A549 (cell line): ENCODE data around the gene ARHGEF18. TPM values are rescaled to one million over a fixed set of nuclear protein-coding genes. Genes with fewer than 3 reads are reported as not detected.
A peak's percentile ranks its signal among the peaks of the same experiment; 100 is the strongest.

Experiments used
- ATAC-seq, 2 experiments: fragments of 200-7000 bp in 1 of 2; fragments of >200 bp in 1 of 2; cut with Nextera tagmentation in 1 of 2; cut with Tn5 transposase in 1 of 2; 3 replicates each; pipeline versions ENCODE4 v1.8.0 to v1.9.1; 2018 to 2020; ENCODE audit warnings: mild to moderate bottlenecking in 1 of 2, moderate library complexity in 1 of 2
- CTCF ChIA-PET: fragments of 300-600 bp; sonication (Branson Sonifier 250); formaldehyde crosslinking; extraction: SDS; loops from one replicate; lab custom pipeline; 2021; ENCODE audit warnings: antibody characterized with exemption, inconsistent platforms; lab: Yijun Ruan, JAX
- POLR2A ChIA-PET: fragments of 350-600 bp; formaldehyde crosslinking; extraction: SDS; loops from one replicate; lab custom pipeline; 2021; ENCODE audit warnings: antibody characterized with exemption, inconsistent platforms; lab: Yijun Ruan, JAX
- DNase-seq, 2 experiments: peaks; one replicate each; pipeline versions ENCODE4 v3.0.0 to v3.0.0-alpha.2; 2011 to 2016; ENCODE audit warnings: low read depth in 1 of 2, low spot score in 1 of 2
- FAIRE-seq: peaks from 2 replicates; lab custom pipeline; 2011; peaks lifted over from hg19 to GRCh38; lab: Jason Lieb, UNC
- H3K27ac ChIP-seq, 2 experiments: fragments of >200 bp; sonication (Bioruptor Twin); formaldehyde crosslinking; 3 replicates each; pipeline ENCODE4 v1.5.1; 2016 to 2017
- H3K4me1 ChIP-seq: fragments of >200 bp; sonication (Bioruptor Twin); formaldehyde crosslinking; 3 replicates; pipeline ENCODE4 v1.6.1; 2016
- H3K4me2 ChIP-seq: fragments of >200 bp; sonication (Bioruptor Twin); formaldehyde crosslinking; 3 replicates; pipeline ENCODE4 v1.6.1; 2016
- H3K4me3 ChIP-seq: fragments of >200 bp; sonication (Bioruptor Twin); formaldehyde crosslinking; 3 replicates; pipeline ENCODE4 v1.5.1; 2016
- H3K9me3 ChIP-seq: fragments of >200 bp; sonication (Bioruptor Twin); formaldehyde crosslinking; 3 replicates; pipeline ENCODE4 v1.6.1; 2016
- ATOH8 ChIP-seq: fragments of 250-450 bp; sonication (Bioruptor Pico); IDR thresholded peaks from 2 replicates; pipeline ENCODE4 v1.5.0; 2020; ENCODE audit warnings: low read depth, mild to moderate bottlenecking, moderate library complexity
- CBX2 ChIP-seq: fragments of 200-600 bp; sonication (generic); IDR thresholded peaks from 2 replicates; pipeline ENCODE4 v1.6.1; 2016; ENCODE audit warnings: low read depth, mild to moderate bottlenecking, borderline replicate concordance
- E2F6 ChIP-seq: IDR thresholded peaks from 2 replicates; pipeline ENCODE4 v1.6.1; 2012; ENCODE audit warnings: low read depth, borderline replicate concordance
- FOSB ChIP-seq: fragments of 250-450 bp; sonication (Bioruptor Pico); IDR thresholded peaks from 2 replicates; pipeline ENCODE4 v1.5.0; 2020; ENCODE audit warnings: mild to moderate bottlenecking, moderate library complexity
- FOSL2 ChIP-seq, 2 experiments: fragments of 450-650 bp in 1 of 2; fragments of >200 bp in 1 of 2; sonication (Bioruptor Twin) in 1 of 2; formaldehyde crosslinking; IDR thresholded peaks; 2 replicates each; pipeline versions ENCODE4 v1.5.0 to v1.6.1; 2016 to 2020; ENCODE audit warnings: mild to moderate bottlenecking in 1 of 2, moderate library complexity in 1 of 2
- GATA3 ChIP-seq: IDR thresholded peaks from 2 replicates; pipeline ENCODE4 v1.6.1; 2012; ENCODE audit warnings: borderline replicate concordance
- HES2 ChIP-seq: fragments of >200 bp; sonication (Bioruptor Twin); formaldehyde crosslinking; IDR thresholded peaks from 2 replicates; pipeline ENCODE4 v1.6.1; 2016
- HEYL ChIP-seq: fragments of 250-450 bp; sonication (Bioruptor Pico); IDR thresholded peaks from 2 replicates; pipeline ENCODE4 v1.8.0; 2021; ENCODE audit warnings: mild to moderate bottlenecking, moderate library complexity
- JUN ChIP-seq, 2 experiments: fragments of >200 bp; sonication (Bioruptor Twin); formaldehyde crosslinking; IDR thresholded peaks; 2 replicates in 1 of 2; 3 replicates in 1 of 2; pipeline ENCODE4 v1.6.1; 2016 to 2017
- KDM1A ChIP-seq: fragments of 200-600 bp; sonication (generic); IDR thresholded peaks from 2 replicates; pipeline ENCODE4 v1.6.1; 2016; ENCODE audit warnings: low read depth, mild to moderate bottlenecking
- KDM5A ChIP-seq: fragments of 200-600 bp; sonication (generic); IDR thresholded peaks from 2 replicates; pipeline ENCODE4 v1.6.1; 2016; ENCODE audit warnings: antibody characterized with exemption, mild to moderate bottlenecking
- MAZ ChIP-seq: fragments of 150-350 bp; IDR thresholded peaks from 2 replicates; pipeline ENCODE4 v1.6.1; 2014; ENCODE audit warnings: antibody characterized with exemption, low read depth, low read length, borderline replicate concordance
- NFE2L2 ChIP-seq: fragments of 150-350 bp; conservative IDR thresholded peaks from 2 replicates; pipeline ENCODE4 v1.6.1; 2014; ENCODE audit warnings: low read length
- POLR2AphosphoS2 ChIP-seq: conservative IDR thresholded peaks from 2 replicates; pipeline ENCODE4 v1.6.1; 2012; ENCODE audit warnings: low read length, improper control_type of control experiment, inconsistent platforms
- RAD21 ChIP-seq, 2 experiments: fragments of >200 bp in 1 of 2; sonication (Bioruptor Twin) in 1 of 2; formaldehyde crosslinking in 1 of 2; IDR thresholded peaks in 1 of 2; conservative IDR thresholded peaks in 1 of 2; 2 replicates in 1 of 2; 3 replicates in 1 of 2; pipeline ENCODE4 v1.6.1; 2012 to 2018; ENCODE audit warnings: inconsistent platforms in 1 of 2
- REST ChIP-seq: fragments of 200-600 bp; sonication (generic); IDR thresholded peaks from 2 replicates; pipeline ENCODE4 v1.6.1; 2016; ENCODE audit warnings: antibody characterized with exemption, mild to moderate bottlenecking, moderate library complexity
- SREBF2 ChIP-seq: fragments of 450-650 bp; IDR thresholded peaks from 2 replicates; pipeline ENCODE4 v1.6.1; 2014; ENCODE audit warnings: mild to moderate bottlenecking, moderate library complexity
- TFCP2L1 ChIP-seq: fragments of 250-450 bp; sonication (Bioruptor Pico); IDR thresholded peaks from 2 replicates; pipeline ENCODE4 v1.5.0; 2021; ENCODE audit warnings: mild to moderate bottlenecking
- USF2 ChIP-seq: fragments of 450-650 bp; IDR thresholded peaks from 2 replicates; pipeline ENCODE4 v1.6.1; 2014; ENCODE audit warnings: antibody characterized with exemption
- ZC3H11A ChIP-seq: fragments of 450-650 bp; IDR thresholded peaks from 2 replicates; pipeline ENCODE4 v1.6.1; 2014; ENCODE audit warnings: antibody characterized with exemption, mild to moderate bottlenecking
- ZFP36 ChIP-seq: fragments of 450-650 bp; IDR thresholded peaks from 2 replicates; pipeline ENCODE4 v1.6.1; 2014; ENCODE audit warnings: borderline replicate concordance; ENCODE audit not compliant: partially characterized antibody
- ZNF302 ChIP-seq: fragments of 250-450 bp; sonication (Bioruptor Pico); IDR thresholded peaks from 2 replicates; pipeline ENCODE4 v1.9.0; 2021; ENCODE audit warnings: inconsistent platforms, mild to moderate bottlenecking, moderate library complexity
- WGBS: methylation state at CpG from one replicate; pipeline ENCODE4 v1.1.6; 2017; ENCODE audit errors: missing lambda C conversion rate; 5-methylcytosine and 5-hydroxymethylcytosine counted together
- polyA plus RNA-seq, 4 experiments: library from polyadenylated mRNA; depleted of rRNA in 3 of 4; stranded (reverse); fragments of >200 nt; fragmentation: RNase III in 1 of 4; extraction: RNeasy Plus Mini Kit Qiagen cat#74134 plus additional on column Dnase treatment in 1 of 4; gene quantifications; 2 replicates in 3 of 4; 3 replicates in 1 of 4; pipeline ENCODE4 v1.2.3, GENCODE V29; 2011 to 2017

The ARHGEF18 gene
- polyA plus RNA-seq, 2 of the 4 experiments (the other 2 are of a cell fraction) = 7.4 to 20.7 TPM

- TF ChIP-seq MAZ (no peak), JUN (IDR thresholded peaks at IDR 0.05) (no peak), FOSB (no peak)
Observed at GRCh38 chr19:7372810-7373209, 24.1 kb downstream of the ARHGEF18 start (continued).

- no peaks in the 10 kb centered on the region for H3K9me3 ChIP-seq
- ChIA-PET CTCF (interaction anchor here (0.6 to 1.8 kb wide), 4 partner anchors 8 to 268 kb away, joined by 3 to 7 read pairs (median 3); no protein-coding TSS in a partner anchor), POLR2A (no interaction called here)
- DNase-seq (no peak), FAIRE-seq (no peak), ATAC-seq (peak in 1 of 2 experiments; percentile 46; a peak in 2 of 6 replicates)
- WGBS = 69% methylated on average over 4 of the region's 6 CpGs
- no peak overlapping the region for H3K4me2 ChIP-seq
- H3K4me3 ChIP-seq = no peak overlapping the region
- no peaks in the 10 kb centered on the region for H3K4me1 ChIP-seq
- no peak overlapping the region for H3K27ac ChIP-seq
- TF ChIP-seq ZC3H11A = no peak
- peak; percentile 35; the same call in 1 of the 2 replicates for TF ChIP-seq USF2
- TF ChIP-seq FOSL2 (IDR thresholded peaks at IDR 0.05) = no peak
- peak; percentile 60 for TF ChIP-seq FOSL2 (CRISPR knock-in tag; IDR thresholded peaks at IDR 0.05)
Observed at GRCh38 chr19:7373862-7374261, 25.1 kb downstream of the ARHGEF18 start.

- no peaks in the 10 kb centered on the region for H3K4me1 ChIP-seq
- ChIA-PET CTCF (interaction anchor here (1.0 to 2.3 kb wide), 3 partner anchors 9 to 22 kb away, joined by 3 to 8 read pairs (median 5); no protein-coding TSS in a partner anchor), POLR2A (no interaction called here)
- H3K27ac ChIP-seq = no peak overlapping the region
- no peaks in the 10 kb centered on the region for H3K9me3 ChIP-seq
- H3K4me2 ChIP-seq = no peak overlapping the region
- H3K4me3 ChIP-seq = no peak overlapping the region
- no peak for FAIRE-seq
- no peak for ATAC-seq
- TF ChIP-seq ATOH8 (CRISPR knock-in tag) (no peak), NFE2L2 (no peak), POLR2AphosphoS2 (no peak), E2F6 (no peak), HES2 (no peak), RAD21 (conservative IDR thresholded peaks at IDR 0.05 in 1 of 2, IDR thresholded peaks at IDR 0.05 in 1 of 2) (no peak), GATA3 (no peak)
- 78% methylated on average over 5 of the region's 6 CpGs for WGBS
- no peak for DNase-seq
Observed at GRCh38 chr19:7376151-7376852, 27.6 kb downstream of the ARHGEF18 start.

- ChIA-PET POLR2A (no interaction called here), CTCF (interaction anchor here (1.1 to 2.3 kb wide), 3 partner anchors 9 to 23 kb away, joined by 3 to 8 read pairs (median 3); no protein-coding TSS in a partner anchor)
- H3K4me1 ChIP-seq = no peaks in the 10 kb centered on the region
- no peak for FAIRE-seq
- DNase-seq = no peak
- no peaks in the 10 kb centered on the region for H3K9me3 ChIP-seq
- ATAC-seq = no peak
- no peak overlapping the region for H3K27ac ChIP-seq
- WGBS = 94% methylated on average over 7 of the region's 7 CpGs
- no peak overlapping the region for H3K4me2 ChIP-seq
- H3K4me3 ChIP-seq = no peak overlapping the region
- TF ChIP-seq FOSB (no peak), RAD21 (conservative IDR thresholded peaks at IDR 0.05 in 1 of 2, IDR thresholded peaks at IDR 0.05 in 1 of 2) (no peak), CBX2 (no peak), REST (no peak), ATOH8 (CRISPR knock-in tag) (no peak), HES2 (no peak), KDM1A (no peak), SREBF2 (no peak), KDM5A (no peak), TFCP2L1 (no peak), ZNF302 (CRISPR knock-in tag) (no peak), ZC3H11A (no peak), ZFP36 (no peak), HEYL (CRISPR knock-in tag) (no peak)
Observed at GRCh38 chr19:7377196-7377595, 28.5 kb downstream of the ARHGEF18 start.
